H1 (cell line): ENCODE results near the gene TLR5. TPM values are rescaled to one million over a fixed set of nuclear protein-coding genes. Genes with fewer than 3 reads are reported as not detected.

Source experiments
- CTCF ChIA-PET: fragments of 300-600 bp; sonication (Branson Sonifier 250); formaldehyde crosslinking; loops from one replicate; lab custom pipeline; 2021; ENCODE audit not compliant: partially characterized antibody; lab: Charles Lee
- POLR2A ChIA-PET: fragments of 300-600 bp; sonication (Branson Sonifier 250); formaldehyde crosslinking; loops from one replicate; lab custom pipeline; 2021; ENCODE audit warnings: inconsistent platforms; ENCODE audit not compliant: partially characterized antibody; lab: Charles Lee
- DNase-seq, 2 experiments: peaks; one replicate each; pipeline versions ENCODE4 v3.0.0 to v3.0.0-alpha.2; 2010 to 2022; ENCODE audit warnings: low spot score in 2 of 2, low read depth in 1 of 2, mixed read lengths in 1 of 2
- FAIRE-seq: peaks from 2 replicates; lab custom pipeline; 2011; peaks lifted over from hg19 to GRCh38; lab: Jason Lieb, UNC
- H2AFZ ChIP-seq: 2 replicates; pipeline ENCODE4 v1.8.1; 2012; ENCODE audit warnings: low read length, inconsistent platforms
- H2AK5ac ChIP-seq: 2 replicates; pipeline ENCODE4 v1.6.1; 2013; ENCODE audit warnings: low read depth, low read length
- H2BK120ac ChIP-seq: replicated peaks from 2 replicates; pipeline ENCODE3; 2013; ENCODE audit warnings: low read depth, low read length, inconsistent platforms
- H2BK12ac ChIP-seq: 2 replicates; pipeline ENCODE4 v1.6.1; 2013; ENCODE audit warnings: low read depth, low read length
- H2BK15ac ChIP-seq: 2 replicates; pipeline ENCODE4 v1.6.1; 2013; ENCODE audit warnings: low read length
- H2BK20ac ChIP-seq: 2 replicates; pipeline ENCODE4 v1.6.1; 2013; ENCODE audit warnings: low read length
- H2BK5ac ChIP-seq: 2 replicates; pipeline ENCODE4 v1.6.1; 2013; ENCODE audit warnings: low read depth, low read length
- H3K14ac ChIP-seq: 2 replicates; pipeline ENCODE4 v1.6.1; 2013; ENCODE audit warnings: inconsistent platforms; ENCODE audit not compliant: insufficient read length
- H3K18ac ChIP-seq: 2 replicates; pipeline ENCODE4 v1.6.1; 2013; ENCODE audit warnings: low read length; ENCODE audit errors: extremely low read depth
- H3K23ac ChIP-seq: 2 replicates; pipeline ENCODE4 v1.6.1; 2013; ENCODE audit warnings: inconsistent platforms; ENCODE audit not compliant: insufficient read length
- H3K23me2 ChIP-seq: 2 replicates; pipeline ENCODE4 v1.6.1; 2013; ENCODE audit warnings: low read depth, low read length
- H3K27ac ChIP-seq: 2 replicates; pipeline ENCODE4 v1.6.1; 2011; ENCODE audit warnings: low read depth, low read length, inconsistent platforms
- H3K27me3 ChIP-seq, 4 experiments: replicated peaks in 1 of 4; 1 replicate in 1 of 4; 2 replicates in 3 of 4; pipeline versions ENCODE4 v1.6.1 to v1.8.1; 2011 to 2013; ENCODE audit warnings: low read length in 3 of 4, mild to moderate bottlenecking in 3 of 4, inconsistent platforms in 2 of 4, mixed read lengths in 2 of 4, moderate library complexity in 1 of 4; ENCODE audit not compliant: control insufficient read depth in 3 of 4, insufficient read depth in 3 of 4; ENCODE audit errors: extremely low read depth in 1 of 4
- H3K36me3 ChIP-seq, 4 experiments: 2 replicates each; pipeline versions ENCODE4 v1.6.1 to v1.8.1; 2011 to 2013; ENCODE audit warnings: mild to moderate bottlenecking in 4 of 4, low read length in 3 of 4, moderate library complexity in 2 of 4, control low read depth in 1 of 4, inconsistent platforms in 1 of 4; ENCODE audit not compliant: insufficient read depth in 4 of 4, control insufficient read depth in 2 of 4
- H3K4ac ChIP-seq: replicated peaks from 2 replicates; pipeline ENCODE3; 2013; ENCODE audit warnings: low read length, low read depth, mixed read lengths, inconsistent platforms; ENCODE audit not compliant: insufficient read length
- H3K4me1 ChIP-seq, 4 experiments: replicated peaks in 1 of 4; 1 replicate in 1 of 4; 2 replicates in 3 of 4; pipeline versions ENCODE4 v1.6.1 to v1.8.1; 2011 to 2013; ENCODE audit warnings: low read length in 3 of 4, inconsistent platforms in 2 of 4, mixed read lengths in 1 of 4; ENCODE audit not compliant: insufficient read depth in 4 of 4, control insufficient read depth in 3 of 4
- H3K4me2 ChIP-seq, 2 experiments: 2 replicates each; pipeline versions ENCODE4 v1.6.1 to v1.8.1; 2011 to 2013; ENCODE audit warnings: low read depth in 2 of 2, low read length in 2 of 2, control low read depth in 1 of 2, inconsistent platforms in 1 of 2, mild to moderate bottlenecking in 1 of 2; ENCODE audit not compliant: insufficient read depth in 1 of 2
- H3K4me3 ChIP-seq, 4 experiments: fragments of 200-600, 300-600 bp in 1 of 4; sonication (generic), shearing (Covaris generic), sonication (Bioruptor Twin) in 1 of 4; 2 replicates each; pipeline versions ENCODE4 v1.5.1 to v1.8.1; 2011 to 2016; ENCODE audit warnings: low read length in 4 of 4, low read depth in 3 of 4, control low read depth in 2 of 4, inconsistent platforms in 2 of 4, mild to moderate bottlenecking in 2 of 4, mixed read lengths in 1 of 4, moderate library complexity in 1 of 4; ENCODE audit not compliant: insufficient read depth in 2 of 4; ENCODE audit errors: extremely low read depth in 1 of 4
- H3K56ac ChIP-seq: replicated peaks from 2 replicates; pipeline ENCODE3; 2013; ENCODE audit warnings: low read depth, mild to moderate bottlenecking, mixed read lengths, low read length, inconsistent platforms; ENCODE audit not compliant: insufficient read length
- H3K79me1 ChIP-seq: 2 replicates; pipeline ENCODE4 v1.6.1; 2013; ENCODE audit warnings: low read depth, low read length, control low read depth
- H3K79me2 ChIP-seq, 2 experiments: 2 replicates each; pipeline versions ENCODE4 v1.6.1 to v1.8.1; 2012 to 2013; ENCODE audit warnings: low read length in 2 of 2, mild to moderate bottlenecking in 2 of 2, inconsistent platforms in 1 of 2; ENCODE audit not compliant: insufficient read depth in 2 of 2, control insufficient read depth in 1 of 2
- H3K9ac ChIP-seq, 4 experiments: replicated peaks in 1 of 4; 1 replicate in 1 of 4; 2 replicates in 3 of 4; pipeline versions ENCODE4 v1.6.1 to v1.8.1; 2011 to 2013; ENCODE audit warnings: low read depth in 3 of 4, low read length in 3 of 4, control low read depth in 2 of 4, mild to moderate bottlenecking in 2 of 4, moderate library complexity in 2 of 4, inconsistent platforms in 1 of 4; ENCODE audit errors: extremely low read depth in 1 of 4
- H3K9me3 ChIP-seq, 2 experiments: 2 replicates each; pipeline versions ENCODE4 v1.6.1 to v1.8.1; 2012 to 2013; ENCODE audit warnings: mild to moderate bottlenecking in 2 of 2, moderate library complexity in 2 of 2, control low read depth in 1 of 2, inconsistent platforms in 1 of 2, low read depth in 1 of 2, low read length in 1 of 2, mixed read lengths in 1 of 2; ENCODE audit not compliant: insufficient read depth in 2 of 2
- H4K20me1 ChIP-seq, 2 experiments: replicated peaks in 1 of 2; 2 replicates each; pipeline versions ENCODE3 to v1.8.1; 2011 to 2013; ENCODE audit warnings: inconsistent platforms in 2 of 2, low read length in 2 of 2, mild to moderate bottlenecking in 1 of 2; ENCODE audit not compliant: insufficient read depth in 2 of 2, control insufficient read depth in 1 of 2
- H4K5ac ChIP-seq: 2 replicates; pipeline ENCODE4 v1.6.1; 2013; ENCODE audit warnings: low read length, low read depth, mixed read lengths, inconsistent platforms; ENCODE audit not compliant: insufficient read length
- H4K8ac ChIP-seq: 2 replicates; pipeline ENCODE4 v1.8.0; 2013; ENCODE audit warnings: mild to moderate bottlenecking, moderate library complexity, low read length, inconsistent platforms; ENCODE audit not compliant: insufficient read depth; ENCODE audit errors: extremely low read depth
- H4K91ac ChIP-seq: replicated peaks from 2 replicates; pipeline ENCODE3; 2013; ENCODE audit warnings: low read length, mixed read lengths, inconsistent platforms; ENCODE audit not compliant: insufficient read length
- ATF3 ChIP-seq: IDR thresholded peaks from 2 replicates; pipeline ENCODE4 v1.6.1; 2011; ENCODE audit warnings: low read depth, mild to moderate bottlenecking, low read length; ENCODE audit not compliant: insufficient read depth
- CTCF ChIP-seq, 3 experiments: IDR thresholded peaks; 1 replicate in 2 of 3; 2 replicates in 1 of 3; pipeline versions ENCODE4 v1.5.1 to v1.6.1; 2011; ENCODE audit warnings: low read length in 3 of 3, mild to moderate bottlenecking in 3 of 3, inconsistent platforms in 2 of 3, low read depth in 1 of 3, moderate library complexity in 1 of 3; ENCODE audit not compliant: insufficient read depth in 1 of 3; ENCODE audit errors: control extremely low read depth in 1 of 3
- HDAC6 ChIP-seq: IDR thresholded peaks from one replicate; pipeline ENCODE4 v1.7.1; 2012; ENCODE audit warnings: low read depth, mild to moderate bottlenecking, inconsistent platforms, low read length, moderate library complexity
- KDM5A ChIP-seq: fragments of 200-600 bp; IDR thresholded peaks from 2 replicates; pipeline ENCODE4 v1.7.1; 2012; ENCODE audit warnings: mild to moderate bottlenecking, low read length, inconsistent platforms, mixed read lengths
- NRF1 ChIP-seq: IDR thresholded peaks from 2 replicates; pipeline ENCODE4 v1.6.1; 2011; ENCODE audit warnings: mild to moderate bottlenecking, low read depth, low read length, improper control_type of control experiment
- POLR2AphosphoS5 ChIP-seq: IDR thresholded peaks from 2 replicates; pipeline ENCODE4 v1.6.1; 2011; ENCODE audit warnings: low read depth, low read length
- POU5F1 ChIP-seq: IDR thresholded peaks from 2 replicates; pipeline ENCODE4 v1.6.1; 2011; ENCODE audit warnings: low read depth, mild to moderate bottlenecking, low read length, moderate library complexity
- SUZ12 ChIP-seq: fragments of 200-600 bp; sonication (generic); IDR thresholded peaks from 2 replicates; pipeline ENCODE4 v1.6.1; 2012; ENCODE audit warnings: mild to moderate bottlenecking, inconsistent platforms, low read length, moderate library complexity, mixed read lengths
- TAF7 ChIP-seq: optimal IDR thresholded peaks from 2 replicates; pipeline ENCODE3; 2011; ENCODE audit warnings: low read depth, mild to moderate bottlenecking, inconsistent platforms, low read length, moderate library complexity, borderline replicate concordance
- USF2 ChIP-seq: IDR thresholded peaks from 2 replicates; pipeline ENCODE4 v1.6.1; 2011; ENCODE audit warnings: low read length, improper control_type of control experiment
- WGBS, 2 experiments: shearing (Covaris generic) in 1 of 2; methylation state at CpG; one replicate each; pipeline versions ENCODE4 v1.1.6 to v1.1.7; 2013 to 2015; ENCODE audit warnings: low lambda C conversion rate in 2 of 2, mixed read lengths in 2 of 2, inconsistent platforms in 1 of 2, low coverage in 1 of 2, missing lambda C conversion rate in 1 of 2; ENCODE audit not compliant: insufficient replicate concordance in 2 of 2, insufficient coverage in 1 of 2, insufficient read length in 1 of 2; ENCODE audit errors: extremely low coverage in 1 of 2, missing lambda C conversion rate in 1 of 2; 5-methylcytosine and 5-hydroxymethylcytosine counted together
- polyA plus RNA-seq, 7 experiments: library from polyadenylated mRNA; depleted of rRNA in 3 of 7; stranded (reverse) in 5 of 7; unstranded in 2 of 7; fragments of >200 nt in 5 of 7; fragments of 200-250 nt in 2 of 7; gene quantifications; 1 replicate in 5 of 7; 2 replicates in 1 of 7; 4 replicates in 1 of 7; pipeline versions ENCODE4 v1.2.1 to v1.2.3, GENCODE V29; 2011 to 2013; ENCODE audit warnings: missing spikeins in 2 of 7, mixed read lengths in 2 of 7
- total RNA-seq: library from RNA; stranded (reverse); fragmentation: NEBNext Ultra II Directional; extraction: Animal tissue kit (Norgen Biotek cat#: 25700); gene quantifications from 2 replicates; pipeline ENCODE4 v1.2.1, GENCODE V29; 2021

The TLR5 gene
- total and polyA plus RNA-seq, 2 of the 8 experiments (the other 6 are each of a cell fraction or from before 2014, with no cell fraction given): 0.35 to 0.74 TPM

- FAIRE-seq: no peak
- Histone ChIP-seq H3K14ac (no peak overlapping the region), H3K4me3 (no peak overlapping the region), H3K4me2 (no peak overlapping the region), H3K79me1 (no peaks in the 10 kb centered on the region), H2BK5ac (no peak overlapping the region), H3K9me3 (no peaks in the 10 kb centered on the region), H3K79me2 (no peaks in the 10 kb centered on the region), H2BK120ac (no peak overlapping the region), H2AFZ (no peak overlapping the region), H3K9ac (no peak overlapping the region), H2BK12ac (no peak overlapping the region), H2AK5ac (no peak overlapping the region), H3K56ac (no peak overlapping the region), H4K5ac (no peak overlapping the region), H3K23ac (no peak overlapping the region), H2BK15ac (no peak overlapping the region), H3K18ac (no peak overlapping the region), H3K23me2 (no peaks in the 10 kb centered on the region), H3K36me3 (no peaks in the 10 kb centered on the region), H4K20me1 (no peaks in the 10 kb centered on the region), H3K27ac (no peak overlapping the region), H3K4ac (no peak overlapping the region), H4K8ac (no peak overlapping the region), H3K4me1 (peaks cover 0 to 3% (median 1%) of the 10 kb centered on the region in 4 experiments; a peak in 4 of 7 replicates), H4K91ac (no peak overlapping the region), H2BK20ac (no peak overlapping the region), H3K27me3 (peaks cover 0 to 6% (median 2%) of the 10 kb centered on the region in 4 experiments; a peak in 4 of 7 replicates)
- ChIA-PET CTCF (interaction anchor here (1.0 to 1.5 kb wide), 7 partner anchors 12 to 538 kb away, joined by 3 to 5 read pairs (median 4); no protein-coding TSS in a partner anchor), POLR2A (no interaction called here)
- WGBS, 2 experiments: 92% methylated on average over 3 of the region's 3 CpGs; no CpG with 5 or more reads in 1 of the 2 experiments
- DNase-seq: no peak
- TF ChIP-seq HDAC6: no peak
- TF ChIP-seq POLR2AphosphoS5: no peak
- TF ChIP-seq CTCF (IDR thresholded peaks at IDR 0.05; ENCODE audit: control extremely low read depth in 1 of 3, insufficient read depth in 1 of 3, low read depth in 1 of 3, low read length in 3 of 3): no peak
- no peak for TF ChIP-seq NRF1
- TF ChIP-seq USF2: no peak
- no peak for TF ChIP-seq KDM5A
- TF ChIP-seq SUZ12: no peak
- TF ChIP-seq POU5F1: no peak
- TF ChIP-seq ATF3: no peak
- TF ChIP-seq TAF7: no peak
These were observed 4.8 kb upstream of the TLR5 start for GRCh38 chr1:223147873-223148272.
